HG02678 (cell line): ENCODE results near the gene RELB.
"Not testable (repeated sequence)": the region's sequence is repeated elsewhere in the genome, so short reads cannot be mapped to it uniquely, and the experiment has no call there.

ENCODE experiments used
- ATAC-seq: cut with Tn5 transposase; IDR thresholded peaks from one replicate; pipeline ENCODE4 v1.9.1; 2021; ENCODE audit warnings: mild to moderate bottlenecking, moderate library complexity; ENCODE audit not compliant: unreplicated experiment

RELB gene

GRCh38 chr19:45001087-45001739 lies at the start of gene RELB:
TSS of gene RELB (plus strand) at chr19:45001464. CDS start at chr19:45001580, 116 bp downstream.
- ATAC-seq = peak; percentile 59

- no peak for ATAC-seq
Measured at GRCh38 chr19:44954278-44954648, 47.0 kb upstream of the RELB start.

- peak; percentile 87 for ATAC-seq
Measured at GRCh38 chr19:44954649-44955504, 46.4 kb upstream of the RELB start, which contains the start of gene CLPTM1. TSS of gene CLPTM1 (plus strand) at chr19:44955380. CDS start at chr19:44955396, 16 bp downstream.

- ATAC-seq = peak; percentile 15
Measured at GRCh38 chr19:44955505-44956439, 45.5 kb upstream of the RELB start.

GRCh38 chr19:44957526-44957925 lies 43.7 kb upstream of the RELB start:
- no peak for ATAC-seq

GRCh38 chr19:44958090-44958489 lies 43.2 kb upstream of the RELB start:
- ATAC-seq = no peak

GRCh38 chr19:44959691-44960090 lies 41.6 kb upstream of the RELB start:
- no peak for ATAC-seq

- peak; percentile 55 for ATAC-seq
Measured at GRCh38 chr19:44960906-44961728, 40.1 kb upstream of the RELB start.

GRCh38 chr19:44961821-44962220 lies 39.4 kb upstream of the RELB start:
- no peak for ATAC-seq

GRCh38 chr19:44968118-44968517 lies 33.1 kb upstream of the RELB start:
- no peak for ATAC-seq

- no peak for ATAC-seq
Measured at GRCh38 chr19:44968670-44969069, 32.6 kb upstream of the RELB start.

GRCh38 chr19:44969437-44969836 lies 31.8 kb upstream of the RELB start:
- ATAC-seq = no peak

- ATAC-seq = not testable (repeated sequence)
Measured at GRCh38 chr19:44971451-44971850, 29.8 kb upstream of the RELB start.

- no peak for ATAC-seq
Measured at GRCh38 chr19:44972802-44973201, 28.5 kb upstream of the RELB start.

GRCh38 chr19:44973982-44974735 lies 27.1 kb upstream of the RELB start:
- no peak for ATAC-seq

- ATAC-seq = no peak
Measured at GRCh38 chr19:44974857-44975256, 26.4 kb upstream of the RELB start.

GRCh38 chr19:44975444-44975843 lies 25.8 kb upstream of the RELB start:
- no peak for ATAC-seq

- ATAC-seq = no peak
Measured at GRCh38 chr19:44984005-44984404, 17.3 kb upstream of the RELB start.

GRCh38 chr19:44985445-44985844 lies 15.8 kb upstream of the RELB start:
- ATAC-seq = no peak
